DMS153 treated with DMSO at 0.1 percent for 48 hours (cell line): Measurements from ENCODE around the gene NCOA5.

Source experiments
- DNase-seq: peaks from one replicate; lab custom pipeline; 2025; ENCODE audit not compliant: unreplicated experiment; lab: John Stamatoyannopoulos, UW

Gene NCOA5

DNA sequence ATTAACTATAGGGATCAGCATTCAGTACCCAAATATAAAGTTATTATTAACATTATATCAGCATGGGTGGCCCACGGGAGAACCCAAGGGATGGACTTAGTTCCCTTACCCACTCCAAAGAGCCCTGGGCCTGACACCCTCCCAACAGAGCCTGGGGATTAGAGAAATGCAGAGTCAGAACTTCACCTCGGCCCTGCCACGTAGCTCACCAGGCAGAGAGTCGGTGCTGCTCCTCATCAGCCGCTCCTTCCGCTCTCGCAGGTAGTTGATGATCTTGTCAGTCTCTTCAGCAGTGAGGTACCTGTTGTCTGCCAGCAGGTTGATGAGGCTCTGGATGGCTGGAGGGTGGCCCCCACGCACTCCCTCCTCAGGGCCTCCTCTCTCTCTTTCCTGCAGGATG, 26.6 kb downstream of the NCOA5 start:
- no peak for DNase-seq

DNA sequence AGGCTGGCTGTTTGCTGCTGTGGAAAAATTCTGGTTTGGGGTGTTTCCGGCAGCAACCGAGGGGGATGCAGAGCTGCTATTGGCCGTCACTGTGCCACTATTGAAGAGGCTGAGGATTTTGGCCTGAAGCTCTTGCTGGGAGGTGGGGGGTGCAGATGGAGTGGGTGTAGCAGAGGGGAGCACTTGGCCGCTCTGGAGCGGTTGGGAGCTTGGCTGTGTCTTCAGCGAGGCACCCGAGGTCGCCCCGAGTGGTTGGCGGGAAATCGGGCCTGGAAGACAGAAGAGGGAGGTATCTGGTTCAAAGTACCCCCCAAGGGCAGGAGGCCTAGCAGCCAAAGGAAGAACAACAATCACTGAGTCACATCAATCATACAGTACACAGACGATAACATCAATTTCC, 27.1 kb downstream of the NCOA5 start:
- DNase-seq, result no peak

DNA sequence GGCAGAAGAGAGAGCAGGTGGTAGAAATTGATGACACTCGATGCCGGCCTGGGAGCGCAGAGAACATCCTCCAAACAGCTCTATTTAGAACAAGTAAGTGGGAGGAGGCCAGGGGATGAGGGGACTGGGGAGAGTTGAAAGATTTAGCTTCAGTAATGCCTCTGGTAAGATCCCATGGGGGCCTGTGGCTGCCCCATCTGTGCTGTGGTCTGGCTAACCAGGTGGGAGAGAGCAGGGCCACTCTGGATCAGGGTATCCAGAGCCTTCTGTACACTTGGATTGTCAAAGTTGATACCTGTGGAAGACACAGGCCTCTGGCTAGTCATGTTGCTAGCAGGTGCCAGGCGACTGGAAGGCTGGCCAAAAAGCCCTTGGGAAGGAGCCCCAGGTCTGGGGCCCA, 27.6 kb downstream of the NCOA5 start:
- DNase-seq, result no peak

DNA sequence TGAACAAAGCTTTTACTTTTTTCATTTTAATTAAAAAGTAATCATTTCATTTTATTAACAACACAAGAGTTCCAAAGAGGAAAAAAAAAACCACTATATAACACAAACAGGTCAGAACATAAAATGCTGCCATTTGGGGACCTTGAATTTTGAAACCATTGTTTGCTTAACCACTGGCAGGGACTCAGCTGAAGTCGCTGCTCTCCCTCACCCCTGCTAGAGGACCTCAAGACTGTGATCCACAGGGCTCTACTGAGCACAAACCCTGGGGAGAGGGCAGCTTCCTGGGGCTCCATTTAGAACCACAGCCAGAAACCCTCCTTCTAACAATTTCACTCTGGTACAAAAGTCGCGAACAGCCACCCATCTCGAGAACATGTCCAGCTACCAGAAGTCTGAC, 28.8 kb downstream of the NCOA5 start:
- DNase-seq, result no peak

DNA sequence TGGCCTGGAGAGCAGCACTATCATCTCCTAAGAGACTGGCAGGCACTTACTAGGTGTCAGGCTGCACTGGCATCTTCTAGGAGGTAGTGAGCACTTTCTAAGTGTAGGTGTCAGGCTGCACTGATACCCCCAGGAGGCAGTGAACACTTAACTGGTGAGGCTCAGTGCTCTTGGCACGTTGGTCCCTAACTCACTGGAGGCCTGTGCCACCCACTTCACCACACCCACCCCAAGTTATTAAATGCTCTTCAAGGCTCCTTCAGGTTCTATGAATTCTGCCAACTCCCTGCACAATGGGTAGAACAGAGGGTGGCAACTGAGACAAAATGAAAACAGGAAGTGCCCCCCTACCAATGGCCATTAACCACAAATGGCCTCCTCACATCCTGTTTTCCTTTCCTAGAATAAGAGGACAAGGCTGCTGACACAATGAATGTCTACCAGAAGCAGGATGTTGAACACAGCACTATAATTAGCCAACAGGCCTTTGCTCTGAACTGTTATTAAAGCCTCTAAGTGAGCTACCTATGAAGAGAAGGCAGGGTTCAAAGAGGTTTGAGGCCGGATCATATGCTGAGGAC, 29.4 kb downstream of the NCOA5 start:
- DNase-seq, result peak; percentile 96

DNA sequence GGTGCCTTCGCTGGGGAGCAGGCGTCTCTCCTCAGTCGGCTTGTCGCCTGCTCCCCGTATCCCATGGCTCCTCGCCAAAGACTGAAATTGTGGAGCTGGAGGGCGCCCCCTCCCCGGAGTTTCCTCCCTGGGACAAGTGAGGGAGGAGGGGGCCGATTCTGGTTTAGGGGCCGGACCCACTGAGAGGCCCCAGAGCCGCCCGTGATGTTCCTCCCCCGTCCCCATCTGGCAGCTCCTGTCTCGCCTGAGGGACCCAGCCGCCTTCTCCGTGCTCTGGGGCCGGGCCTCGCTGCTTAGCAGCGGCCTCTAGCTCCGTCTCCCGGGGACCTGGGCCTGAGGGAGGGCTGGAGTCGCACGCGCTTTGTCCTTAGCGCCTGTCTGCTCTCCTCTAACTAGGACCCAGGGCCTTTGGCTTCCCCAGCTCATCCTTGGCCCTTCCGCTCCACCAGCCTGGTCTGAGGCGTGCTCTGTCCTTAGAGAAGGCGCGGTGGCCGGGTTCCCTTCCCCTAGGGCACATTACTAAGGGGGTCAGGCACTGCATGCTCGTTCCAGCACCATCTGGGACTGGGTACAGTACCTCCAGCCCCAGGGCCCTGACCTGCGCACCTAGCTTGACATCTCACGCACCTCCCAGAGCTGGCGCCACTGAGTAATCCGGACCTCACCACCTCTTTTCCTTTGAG, 31.0 kb downstream of the NCOA5 start:
- peak; percentile 38 for DNase-seq

DNA sequence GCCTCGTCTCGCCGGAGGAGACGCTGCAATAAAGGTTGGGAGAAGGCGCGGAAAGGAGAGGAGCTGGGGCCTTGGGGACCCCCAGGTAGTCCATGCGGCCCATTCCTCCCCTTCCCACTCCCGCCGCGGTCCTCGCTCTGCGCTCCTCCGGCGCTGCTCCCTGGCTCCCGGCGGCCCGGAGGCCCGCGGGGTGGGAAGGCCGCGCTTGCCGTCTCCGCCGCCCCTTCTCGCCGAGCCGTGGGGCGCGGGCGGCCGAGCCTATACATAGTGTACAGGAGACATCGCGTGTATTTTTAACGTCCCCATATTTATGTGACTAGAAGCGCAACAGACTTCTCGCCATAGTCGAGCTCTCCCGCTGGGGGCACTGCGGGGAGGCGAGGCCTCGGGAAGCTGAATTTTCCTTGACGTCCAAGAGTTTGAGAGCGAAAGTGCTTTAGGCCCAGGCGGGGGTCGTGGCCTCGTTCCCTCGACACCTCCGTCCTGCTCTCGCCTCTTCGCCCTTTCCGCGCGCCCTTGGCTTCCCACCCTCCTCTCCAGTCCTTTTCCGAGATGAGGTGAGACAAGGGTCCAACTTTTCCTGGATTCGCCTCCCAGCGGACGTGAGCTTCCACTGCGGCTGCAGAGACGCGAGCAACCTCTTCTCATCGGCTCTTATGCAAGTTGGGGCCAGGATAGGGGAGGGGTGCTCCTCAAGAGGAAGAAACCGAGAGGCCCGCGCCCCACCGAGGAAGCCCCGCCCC, 31.7 kb downstream of the NCOA5 start:
- DNase-seq, result peak; percentile 39

DNA sequence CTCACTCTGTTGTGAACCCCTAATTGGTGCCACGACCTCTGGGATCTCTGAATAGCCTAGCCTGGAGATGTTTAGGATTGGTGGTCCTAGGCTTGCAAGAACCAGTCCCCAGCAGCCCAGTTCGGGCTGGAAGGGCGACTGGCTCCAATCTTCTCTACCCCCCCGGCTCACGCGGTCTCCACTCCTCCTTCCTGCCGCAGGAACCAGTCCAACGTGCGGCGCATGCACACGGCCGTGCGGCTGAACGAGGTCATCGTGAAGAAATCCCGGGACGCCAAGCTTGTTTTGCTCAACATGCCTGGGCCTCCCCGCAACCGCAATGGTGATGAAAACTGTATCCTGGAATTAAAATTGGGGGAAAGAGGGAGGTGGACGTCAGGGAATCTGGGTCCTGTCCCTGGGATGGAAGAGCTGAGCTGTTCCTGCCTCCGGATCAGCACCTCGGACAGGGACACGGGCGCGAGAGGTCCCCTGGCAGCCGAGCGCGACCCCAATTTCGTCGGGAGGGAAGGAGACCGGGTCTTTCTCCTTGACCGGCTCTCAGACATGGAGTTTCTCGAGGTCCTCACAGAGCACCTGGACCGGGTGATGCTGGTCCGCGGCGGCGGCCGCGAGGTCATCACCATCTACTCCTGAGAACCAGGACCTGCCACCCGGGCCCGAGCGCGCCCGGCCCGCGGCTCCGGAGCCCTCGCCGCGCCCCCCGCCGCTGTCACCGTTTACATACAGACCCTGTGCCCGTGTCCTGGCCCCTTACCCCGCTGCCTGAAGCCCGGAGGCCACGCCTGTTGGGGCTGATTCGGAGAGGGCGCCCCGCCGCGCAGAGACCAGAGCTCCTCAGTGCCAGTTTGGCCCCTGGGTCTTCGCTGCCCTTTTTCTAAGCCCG, 32.5 kb downstream of the NCOA5 start:
- no peak for DNase-seq

DNA sequence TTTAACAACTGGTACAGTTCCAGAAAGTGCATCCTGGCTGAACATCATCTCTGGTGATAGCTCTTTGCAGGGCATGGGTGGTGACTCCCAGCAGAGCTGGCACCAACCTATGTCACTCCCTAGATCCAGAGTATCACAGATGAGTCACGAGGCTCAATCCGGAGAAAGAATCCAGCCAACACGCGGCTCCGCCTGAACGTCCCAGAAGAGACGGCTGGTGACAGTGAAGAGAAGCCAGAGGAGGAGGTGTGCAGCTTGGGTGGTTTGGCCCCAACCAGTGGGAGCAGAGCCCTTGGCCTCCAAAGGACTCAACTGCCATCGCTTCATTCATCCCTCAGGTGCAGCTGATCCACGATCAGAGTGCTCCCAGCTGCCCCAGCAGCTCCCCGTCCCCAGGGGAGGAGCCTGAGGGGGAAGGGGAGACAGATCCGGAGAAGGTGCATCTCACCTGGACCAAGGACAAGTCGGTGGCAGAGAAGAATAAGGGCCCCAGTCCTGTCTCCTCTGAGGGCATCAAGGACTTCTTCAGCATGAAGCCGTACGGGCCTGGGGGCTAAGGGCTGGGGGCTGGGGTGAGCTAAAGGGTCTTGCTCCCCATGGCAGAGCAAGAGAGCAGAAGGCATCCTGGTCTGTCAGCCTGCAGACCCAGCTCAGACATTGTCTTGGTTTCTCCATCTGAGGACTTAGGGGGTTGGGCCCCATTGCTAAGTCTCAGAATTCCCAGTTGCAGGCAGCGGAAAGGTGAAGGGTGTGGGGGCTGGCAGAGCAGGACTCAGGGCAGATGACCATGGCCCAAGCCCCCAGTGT, 33.5 kb downstream of the NCOA5 start:
- DNase-seq, result no peak

DNA sequence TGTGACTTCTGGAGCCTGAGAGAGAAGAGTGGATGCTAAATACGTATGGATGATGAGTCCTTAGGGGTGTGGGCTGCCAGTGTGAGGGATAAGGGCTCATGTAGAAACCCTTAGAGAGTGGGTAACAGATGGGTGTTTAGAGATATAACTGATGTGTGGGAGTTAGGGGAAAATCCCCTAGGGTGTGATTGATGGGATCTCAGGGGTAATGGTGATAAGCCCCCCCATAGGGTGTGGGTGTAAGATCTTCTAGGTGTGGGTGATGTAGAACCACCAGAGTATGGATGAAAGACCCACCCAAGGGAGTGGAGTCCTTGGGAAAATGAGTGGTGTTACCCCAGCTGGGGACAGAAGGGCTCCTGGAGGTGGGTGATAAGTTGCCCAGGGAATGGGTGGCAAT, 34.5 kb downstream of the NCOA5 start:
- no peak for DNase-seq

DNA sequence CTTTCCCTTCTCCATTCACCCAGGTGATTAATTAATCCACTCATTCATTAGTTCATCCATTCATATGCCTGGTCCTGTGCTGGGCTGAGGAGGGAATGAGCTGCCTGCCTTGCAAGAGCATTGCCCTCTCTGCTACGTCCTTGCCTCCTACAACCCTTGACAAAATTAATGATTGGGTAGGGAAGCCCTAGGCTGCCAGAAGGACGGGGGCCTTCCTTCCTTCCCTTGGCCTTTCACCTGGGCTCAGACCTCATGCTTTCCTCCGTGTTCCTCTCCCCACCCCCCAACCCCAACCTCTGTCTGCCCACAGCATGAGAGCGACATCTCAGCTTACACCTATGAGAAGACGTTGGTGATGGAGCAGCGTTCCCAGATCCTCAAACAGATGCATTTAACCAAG, 35.2 kb downstream of the NCOA5 start:
- no peak for DNase-seq

DNA sequence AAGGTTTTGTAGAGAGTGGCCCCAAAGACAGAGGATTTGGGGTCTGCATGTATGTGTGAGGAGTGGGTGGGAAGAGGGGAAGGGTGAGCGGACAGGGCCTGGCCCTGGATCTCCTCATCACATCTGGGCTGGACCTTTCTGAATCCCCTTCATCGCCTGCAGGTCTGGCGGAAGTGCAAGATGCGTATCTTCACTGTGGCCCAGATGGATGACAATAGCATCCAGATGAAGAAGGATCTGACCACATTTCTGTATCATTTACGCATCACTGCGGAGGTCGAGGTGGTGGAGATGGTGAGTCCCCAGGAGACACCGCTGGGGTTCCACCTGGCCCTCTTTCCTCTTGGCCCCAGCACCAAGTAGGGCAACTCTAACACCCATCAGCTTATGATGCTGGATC, 36.3 kb downstream of the NCOA5 start:
- DNase-seq, result no peak

DNA sequence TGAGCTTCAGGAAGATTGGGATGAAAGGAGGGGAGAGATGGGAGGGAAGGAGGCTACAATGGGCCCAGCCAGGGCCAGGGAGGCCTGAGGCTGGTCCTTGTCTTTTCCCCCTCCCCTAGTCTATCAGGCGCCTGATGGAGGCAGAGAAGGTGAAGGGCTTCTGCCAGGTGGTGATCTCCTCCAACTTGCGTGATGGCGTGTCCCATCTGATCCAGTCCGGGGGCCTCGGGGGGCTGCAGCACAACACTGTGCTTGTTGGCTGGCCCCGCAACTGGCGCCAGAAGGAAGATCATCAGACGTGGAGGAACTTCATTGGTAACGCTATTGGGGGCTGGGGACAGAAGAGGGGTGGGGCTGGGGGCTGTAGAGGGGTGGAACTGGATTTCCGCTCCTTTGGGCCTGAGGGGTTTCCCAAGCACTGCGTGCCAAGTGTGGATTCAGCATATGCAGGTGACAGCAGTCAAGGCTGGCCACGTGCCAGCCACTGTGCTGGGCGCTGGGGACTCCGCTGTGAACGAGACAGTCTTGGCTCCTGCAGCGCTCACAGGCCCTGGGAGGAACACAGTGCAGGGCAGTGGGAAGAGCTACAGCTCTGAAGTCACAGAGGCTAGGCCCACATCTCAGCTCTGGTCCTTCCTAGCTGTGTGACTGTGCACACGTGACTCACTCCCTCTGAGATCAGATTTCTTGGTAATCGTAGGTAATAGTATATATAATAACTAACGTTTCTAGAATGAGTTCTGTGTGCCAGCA, 38.0 kb downstream of the NCOA5 start:
- peak; percentile 25 for DNase-seq

DNA sequence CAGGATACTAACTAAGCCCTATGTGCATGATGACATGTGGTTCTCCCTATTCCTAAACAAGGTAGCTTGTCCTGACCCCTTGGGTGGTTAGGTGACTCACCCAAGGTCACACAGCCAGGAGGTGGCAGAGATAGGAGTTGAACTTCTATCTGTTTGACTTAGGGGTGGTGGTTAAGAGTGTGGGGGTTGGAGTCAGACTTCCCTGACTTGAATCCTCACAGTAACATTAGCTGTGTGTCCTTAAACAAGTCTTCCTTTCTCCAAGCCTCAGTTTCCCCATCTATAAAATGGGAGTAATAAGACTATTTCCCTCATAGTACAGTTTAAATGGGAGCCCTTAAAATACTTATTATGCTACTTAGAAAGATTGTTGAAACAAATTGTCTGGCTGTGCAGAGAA, 38.9 kb downstream of the NCOA5 start:
- DNase-seq, result no peak

DNA sequence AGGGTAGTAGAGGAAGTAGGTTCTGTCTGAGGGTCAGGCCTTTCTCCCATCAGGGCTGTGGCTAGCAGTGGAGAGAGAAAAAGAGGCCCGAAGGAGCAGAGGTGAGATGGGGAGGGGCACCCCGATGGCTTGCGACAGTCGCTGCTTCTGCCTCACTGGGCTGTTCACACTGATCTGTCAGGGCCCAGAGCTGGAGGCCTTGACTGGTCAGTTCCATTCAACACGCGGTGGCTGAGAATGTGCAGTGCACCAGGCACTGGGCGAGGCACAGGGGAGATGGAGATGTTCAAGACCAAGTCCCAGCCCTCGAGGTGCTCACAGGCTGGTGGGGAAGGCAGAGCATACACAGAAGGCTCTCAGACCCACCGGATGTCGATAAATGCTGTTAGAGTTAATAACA, 39.3 kb downstream of the NCOA5 start:
- no peak for DNase-seq

DNA sequence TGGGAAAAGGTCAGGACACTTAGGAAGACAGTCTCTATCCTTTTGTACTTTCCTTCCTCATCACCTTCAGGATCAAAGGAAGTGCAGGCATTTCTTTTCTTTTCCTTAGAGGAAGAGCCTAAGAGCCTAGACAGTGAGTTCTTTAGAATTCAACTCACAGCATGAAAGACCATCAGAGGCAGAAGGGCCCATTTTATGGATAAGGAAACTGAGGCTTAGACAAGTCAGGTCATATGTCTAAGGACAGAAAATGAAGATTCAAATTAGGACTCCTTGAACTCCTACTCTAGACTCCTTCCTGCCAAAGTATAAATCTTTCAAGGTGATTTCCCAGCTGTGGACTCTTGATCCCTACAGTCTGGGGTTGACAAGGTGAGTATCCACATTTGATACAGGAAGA, 39.9 kb downstream of the NCOA5 start:
- no peak for DNase-seq

DNA sequence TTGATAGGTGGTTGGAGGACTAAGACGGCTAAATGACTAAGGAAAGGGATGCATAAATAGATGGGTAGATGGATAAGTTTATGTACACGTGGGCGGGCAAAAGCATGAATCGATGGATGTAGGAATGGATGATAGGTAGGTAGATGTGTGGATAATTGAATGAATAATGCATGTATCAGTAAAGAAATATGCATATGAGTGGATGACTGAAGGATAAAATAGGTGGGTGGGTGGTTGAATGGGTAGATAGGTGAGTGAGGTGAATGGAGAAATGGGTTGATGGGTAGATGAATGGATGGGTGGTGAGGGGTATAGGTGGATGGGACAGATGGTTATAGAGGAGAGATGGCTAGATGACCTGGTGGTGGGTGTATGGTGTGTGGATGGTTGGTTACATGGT, 40.6 kb downstream of the NCOA5 start:
- no peak for DNase-seq

DNA sequence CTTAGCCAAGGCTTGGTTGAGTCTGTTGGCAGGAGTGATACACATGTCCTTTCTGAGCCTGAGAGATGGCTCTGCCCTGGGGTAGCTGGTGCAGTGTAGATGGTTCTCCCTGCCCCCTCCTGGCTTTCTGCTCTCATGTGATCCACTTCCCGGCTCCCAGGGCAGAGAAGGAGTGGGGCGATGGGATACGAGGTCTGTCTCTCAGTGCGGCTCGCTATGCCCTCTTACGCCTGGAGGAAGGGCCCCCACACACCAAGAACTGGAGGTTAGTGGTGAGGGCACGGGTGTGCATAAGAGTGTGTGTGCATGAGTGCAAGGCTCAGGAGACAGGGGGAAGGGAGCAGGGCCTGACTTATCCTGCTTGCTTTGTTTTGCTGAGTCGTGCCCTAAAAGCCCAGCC, 41.9 kb downstream of the NCOA5 start:
- DNase-seq, result no peak

DNA sequence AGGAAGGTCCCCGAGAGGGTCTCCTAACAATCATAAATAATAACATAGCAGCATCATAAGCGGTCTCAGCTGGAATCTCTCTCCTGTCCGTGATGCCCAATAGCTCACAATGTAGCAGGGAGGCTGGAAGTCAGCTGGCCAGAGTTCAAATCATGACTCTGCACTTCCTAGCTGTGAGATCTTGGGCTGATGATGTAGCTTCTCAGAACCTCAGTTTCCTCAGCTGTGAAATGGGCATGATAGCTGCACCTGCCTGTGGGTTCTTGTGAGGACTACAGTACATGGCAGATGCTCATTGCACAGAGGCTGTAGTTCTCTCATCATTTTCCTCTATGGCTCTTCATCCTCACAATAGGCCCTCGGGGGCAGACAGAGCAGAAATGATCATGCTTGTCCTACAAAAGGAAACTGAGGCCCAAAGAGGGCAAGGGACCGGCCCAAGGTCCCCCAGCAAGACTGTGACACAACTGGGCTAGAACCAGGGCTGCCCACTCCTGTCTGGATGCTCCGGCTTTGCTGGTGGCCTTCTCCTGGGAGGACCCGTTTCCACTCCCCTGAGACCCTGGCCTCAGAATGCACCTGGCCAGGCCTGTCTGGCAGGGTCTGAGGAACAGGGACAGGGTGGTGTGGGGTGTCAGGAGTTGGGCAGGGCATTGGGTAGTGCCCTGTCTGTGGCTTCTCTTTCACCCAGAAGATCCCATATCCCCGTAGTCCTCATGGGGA, 43.0 kb downstream of the NCOA5 start:
- DNase-seq, result no peak
